Germinal center (tissue), 1 donor: ENCODE results near the gene CKAP2L.

ENCODE experiments used
- DNase-seq: peaks from one replicate; pipeline ENCODE4 v3.0.0; 2012; ENCODE audit warnings: mixed read lengths, low spot score

CKAP2L gene

GRCh38 chr2:112764071-112765044 is at the start of gene CKAP2L:
Gene CKAP2L (minus strand): TSS chr2:112764609. CDS start chr2:112764598, 11 bp downstream.
- peak; percentile 99 for DNase-seq

GRCh38 chr2:112813280-112813966 is 49.0 kb upstream of the CKAP2L start:
- DNase-seq, result no peak

GRCh38 chr2:112812318-112813267 is 48.2 kb upstream of the CKAP2L start:
- no peak for DNase-seq

- DNase-seq, result no peak
Observed at GRCh38 chr2:112811841-112812306, 47.5 kb upstream of the CKAP2L start.

GRCh38 chr2:112811276-112811831 is 46.9 kb upstream of the CKAP2L start:
- no peak for DNase-seq

GRCh38 chr2:112809112-112809511 is 44.7 kb upstream of the CKAP2L start:
- DNase-seq, result no peak

- DNase-seq, result no peak
Observed at GRCh38 chr2:112807233-112807807, 42.9 kb upstream of the CKAP2L start.

- DNase-seq, result peak; percentile 50
Observed at GRCh38 chr2:112805542-112805941, 41.1 kb upstream of the CKAP2L start.

- DNase-seq, result no peak
Observed at GRCh38 chr2:112803691-112804521, 39.5 kb upstream of the CKAP2L start.

- DNase-seq, result no peak
Observed at GRCh38 chr2:112800881-112801583, 36.6 kb upstream of the CKAP2L start.

- DNase-seq, result no peak
Observed at GRCh38 chr2:112798979-112799975, 34.9 kb upstream of the CKAP2L start.

GRCh38 chr2:112796486-112796885 is 32.1 kb upstream of the CKAP2L start:
- DNase-seq, result no peak

- no peak for DNase-seq
Observed at GRCh38 chr2:112795774-112796173, 31.4 kb upstream of the CKAP2L start.

- DNase-seq, result no peak
Observed at GRCh38 chr2:112794841-112795240, 30.4 kb upstream of the CKAP2L start.

- peak; percentile 14 for DNase-seq
Observed at GRCh38 chr2:112794131-112794733, 29.8 kb upstream of the CKAP2L start.

GRCh38 chr2:112793449-112793978 is 29.1 kb upstream of the CKAP2L start:
- no peak for DNase-seq

GRCh38 chr2:112792419-112792818 is 28.0 kb upstream of the CKAP2L start:
- DNase-seq, result no peak
